HG03280 (cell line): ENCODE measurements around the gene ZC3H7B.
"Not testable (repeated sequence)": the region's sequence is repeated elsewhere in the genome, so short reads cannot be mapped to it uniquely, and the experiment has no call there.

Source experiments
- ATAC-seq: cut with Tn5 transposase; IDR thresholded peaks from one replicate; pipeline ENCODE4 v1.9.1; 2021; ENCODE audit warnings: mild to moderate bottlenecking, moderate library complexity; ENCODE audit not compliant: unreplicated experiment

The ZC3H7B gene

DNA sequence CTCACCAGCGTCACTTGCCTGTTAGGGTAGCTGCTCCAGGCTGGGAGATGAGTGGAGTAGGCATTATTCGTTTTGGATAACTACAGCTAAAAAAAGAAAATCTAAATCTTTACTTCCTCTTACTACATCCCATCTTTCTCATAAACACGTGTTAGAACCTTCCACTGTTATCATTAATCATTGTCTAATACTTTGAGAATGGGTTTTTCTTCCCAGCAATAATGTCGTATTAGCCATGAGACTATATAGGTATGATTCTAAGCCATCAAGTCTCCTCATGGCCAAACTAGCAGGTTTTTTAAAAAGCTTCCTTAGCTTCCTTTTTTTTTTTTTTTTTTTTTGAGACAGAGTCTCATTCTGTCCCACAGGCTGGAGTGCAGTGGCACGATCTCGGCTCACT, 76.5 kb downstream of the ZC3H7B start:
- ATAC-seq, result no peak

GRCh38 chr22:41380993-41381328, 79.6 kb downstream of the ZC3H7B start:
- ATAC-seq, result peak; percentile 17

GRCh38 chr22:41381329-41382097, 80.2 kb downstream of the ZC3H7B start, which contains the start of gene TEF:
Gene TEF, plus strand, starts transcription at chr22:41381942. Its CDS starts 103 bp downstream, at chr22:41382045.
- peak; percentile 80 for ATAC-seq

DNA sequence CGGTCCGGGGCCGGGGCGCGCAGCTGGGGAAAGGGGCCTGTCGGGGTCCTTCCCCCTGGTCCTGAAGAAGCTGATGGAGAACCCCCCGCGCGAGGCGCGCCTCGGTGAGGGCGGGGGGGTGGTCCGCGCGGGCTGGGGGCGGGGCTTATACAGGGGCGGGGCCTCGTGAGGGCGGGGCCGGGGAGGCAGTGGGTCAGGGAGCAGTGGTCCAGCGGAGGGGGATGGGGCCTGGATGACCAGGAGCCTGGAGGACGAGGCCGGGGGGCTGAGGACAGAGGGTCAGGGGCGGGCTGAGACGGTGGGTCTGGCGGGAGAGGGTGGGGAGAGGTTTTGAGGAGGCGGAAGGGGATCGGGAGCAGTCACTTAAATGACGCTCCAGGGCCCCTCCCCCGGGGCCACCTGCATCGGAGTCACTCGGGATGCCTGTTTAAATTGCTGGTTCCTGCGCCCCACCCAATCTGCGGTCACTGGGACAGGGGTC, 80.8 kb downstream of the ZC3H7B start:
- peak; percentile 39 for ATAC-seq

DNA sequence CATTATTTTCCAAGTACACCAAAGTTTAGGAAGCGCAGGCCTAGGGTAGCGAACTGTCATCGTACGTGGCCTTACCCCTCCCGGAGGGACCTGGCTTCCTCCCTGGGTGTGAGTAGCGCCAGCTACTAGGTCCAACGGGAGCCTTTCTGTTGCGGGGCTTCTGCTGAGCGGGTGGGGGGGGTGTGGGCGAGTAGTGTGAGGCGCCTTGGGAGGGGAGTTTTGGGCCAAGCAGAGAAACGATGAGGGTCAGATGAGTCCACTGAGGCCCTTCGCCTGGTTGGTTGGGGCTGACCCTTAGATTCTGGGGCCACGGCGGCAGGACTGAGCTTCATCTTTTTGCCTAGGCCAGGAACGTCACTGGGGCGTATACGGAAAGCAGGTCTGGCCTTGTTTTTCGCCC, 81.3 kb downstream of the ZC3H7B start:
- ATAC-seq, result no peak

- ATAC-seq, result no peak
These were observed 81.8 kb downstream of the ZC3H7B start for GRCh38 chr22:41383085-41383484.

DNA sequence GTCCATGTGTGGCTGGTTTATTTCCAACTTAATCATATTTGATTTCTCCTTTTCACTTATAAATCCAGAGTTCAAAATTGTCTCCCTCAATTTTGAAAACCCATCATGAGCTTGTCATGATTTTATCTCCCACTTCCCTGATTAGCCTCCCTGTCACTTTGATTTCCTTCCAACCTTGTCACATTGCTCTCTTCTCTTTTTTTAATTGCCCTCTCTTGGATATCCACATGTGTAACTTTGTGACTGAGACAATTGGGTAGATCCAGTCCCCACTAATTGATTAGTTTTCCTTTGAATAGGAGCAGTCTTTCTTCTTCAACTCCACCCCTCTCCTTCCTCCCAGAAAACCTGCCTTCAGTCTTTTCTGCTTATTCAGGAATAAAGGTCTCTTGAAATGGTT, 82.8 kb downstream of the ZC3H7B start:
- no peak for ATAC-seq

- no peak for ATAC-seq
These were observed 86.0 kb downstream of the ZC3H7B start for GRCh38 chr22:41387341-41387740.

DNA sequence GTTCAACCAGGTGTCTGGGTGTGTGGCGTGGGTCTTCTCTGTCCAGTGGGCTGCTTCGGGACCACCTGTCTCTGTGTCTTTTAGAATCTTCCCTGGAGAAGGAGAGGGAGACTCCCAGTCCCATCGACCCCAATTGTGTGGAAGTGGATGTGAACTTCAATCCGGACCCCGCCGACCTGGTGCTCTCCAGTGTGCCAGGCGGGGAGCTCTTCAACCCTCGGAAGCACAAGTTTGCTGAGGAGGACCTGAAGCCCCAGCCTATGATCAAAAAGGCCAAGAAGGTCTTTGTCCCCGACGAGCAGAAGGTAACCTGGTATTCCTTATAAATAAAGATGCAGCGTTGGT, 92.7 kb downstream of the ZC3H7B start:
- ATAC-seq, result no peak

DNA sequence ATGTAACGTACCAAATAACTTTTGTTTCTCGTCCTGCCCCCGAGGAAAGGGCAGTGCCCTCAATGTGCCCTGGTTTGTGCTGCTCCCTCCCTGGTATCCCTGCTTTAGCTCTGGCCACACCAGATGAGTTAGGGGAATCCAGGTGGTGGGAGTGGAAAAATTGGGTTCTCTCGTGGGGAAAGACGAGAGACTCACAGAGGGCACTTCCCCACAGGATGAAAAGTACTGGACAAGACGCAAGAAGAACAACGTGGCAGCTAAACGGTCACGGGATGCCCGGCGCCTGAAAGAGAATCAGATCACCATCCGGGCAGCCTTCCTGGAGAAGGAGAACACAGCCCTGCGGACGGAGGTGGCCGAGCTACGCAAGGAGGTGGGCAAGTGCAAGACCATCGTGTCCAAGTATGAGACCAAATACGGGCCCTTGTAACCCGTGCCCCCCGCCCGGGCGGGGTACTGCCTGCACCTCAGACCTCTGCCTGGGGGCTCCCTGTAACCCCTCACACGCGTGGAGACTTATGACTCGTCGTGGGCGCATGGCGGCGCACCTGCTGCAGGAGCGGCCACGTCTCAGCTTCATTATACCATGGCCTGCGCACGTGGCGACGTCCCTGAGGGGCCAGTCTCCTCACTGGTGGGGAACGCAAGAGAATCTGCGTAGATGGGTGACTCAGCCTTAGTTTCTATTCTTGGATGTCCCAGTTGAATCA, 94.4 kb downstream of the ZC3H7B start:
- no peak for ATAC-seq

- ATAC-seq, result no peak
These were observed 96.0 kb downstream of the ZC3H7B start for GRCh38 chr22:41397143-41397811.

- ATAC-seq, result no peak
These were observed 97.6 kb downstream of the ZC3H7B start for GRCh38 chr22:41398921-41399320.

- no peak for ATAC-seq
These were observed 100.7 kb downstream of the ZC3H7B start for GRCh38 chr22:41401781-41402648.

GRCh38 chr22:41402851-41403250, 101.5 kb downstream of the ZC3H7B start:
- not testable (repeated sequence) for ATAC-seq

GRCh38 chr22:41403532-41404318, 102.4 kb downstream of the ZC3H7B start:
- peak; percentile 71 for ATAC-seq

GRCh38 chr22:41405588-41405987, 104.3 kb downstream of the ZC3H7B start:
- no peak for ATAC-seq

DNA sequence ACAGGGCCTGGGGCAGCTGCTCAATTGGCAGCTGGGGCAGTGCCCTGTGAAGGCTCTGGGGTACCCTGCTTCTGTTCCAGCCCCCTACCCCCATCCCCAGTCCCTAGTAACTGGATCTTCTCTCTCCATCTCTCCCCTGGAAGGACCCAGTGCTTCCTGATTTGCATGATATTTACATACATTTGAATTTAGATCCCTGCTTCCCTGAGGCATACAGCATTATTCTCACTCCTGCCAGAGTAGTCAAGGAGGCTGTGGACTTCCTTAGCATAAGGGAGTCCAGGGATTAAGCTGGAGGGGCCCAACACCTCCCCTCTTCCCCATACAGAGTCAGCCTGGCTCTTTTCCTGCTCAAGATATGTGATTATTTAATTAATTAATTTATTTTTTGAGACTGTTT, 105.1 kb downstream of the ZC3H7B start:
- no peak for ATAC-seq

GRCh38 chr22:41407433-41407832, 106.1 kb downstream of the ZC3H7B start:
- no peak for ATAC-seq

- no peak for ATAC-seq
These were observed 107.3 kb downstream of the ZC3H7B start for GRCh38 chr22:41408665-41409064.
